Endothelial cell (in vitro differentiated cells): ENCODE results near the gene KHDRBS1. TPM values are rescaled to one million over a fixed set of nuclear protein-coding genes. Genes with fewer than 3 reads are reported as not detected.

ENCODE experiments used
- DNase-seq: peaks from one replicate; pipeline ENCODE4 v3.0.0; 2021; ENCODE audit warnings: low spot score
- H3K27ac Mint-ChIP-seq: one replicate; pipeline ENCODE4 v1.8.0; 2021; ENCODE audit warnings: mixed read lengths, inconsistent platforms; ENCODE audit not compliant: unreplicated experiment
- H3K27me3 Mint-ChIP-seq: one replicate; pipeline ENCODE4 v1.8.0; 2021; ENCODE audit warnings: mild to moderate bottlenecking, moderate library complexity, mixed read lengths, inconsistent platforms; ENCODE audit not compliant: unreplicated experiment
- H3K36me3 Mint-ChIP-seq: one replicate; pipeline ENCODE4 v1.8.0; 2021; ENCODE audit warnings: mild to moderate bottlenecking, low read depth, mixed read lengths, inconsistent platforms; ENCODE audit not compliant: unreplicated experiment
- H3K4me1 Mint-ChIP-seq: one replicate; pipeline ENCODE4 v1.8.0; 2021; ENCODE audit warnings: mild to moderate bottlenecking, mixed read lengths, inconsistent platforms; ENCODE audit not compliant: unreplicated experiment
- H3K4me3 Mint-ChIP-seq: one replicate; pipeline ENCODE4 v1.8.0; 2021; ENCODE audit warnings: mild to moderate bottlenecking, mixed read lengths, inconsistent platforms; ENCODE audit not compliant: unreplicated experiment
- H3K9me3 Mint-ChIP-seq: one replicate; pipeline ENCODE4 v1.8.0; 2021; ENCODE audit warnings: mixed read lengths, inconsistent platforms; ENCODE audit not compliant: unreplicated experiment
- long read RNA-seq: library from polyadenylated mRNA; unstranded; transcript quantifications from one replicate; pipeline ENCODE4 v2.0.0, GENCODE V29; 2020; ENCODE audit not compliant: unreplicated experiment
- total RNA-seq: library from RNA; stranded (reverse); fragmentation: NEBNext Ultra II Directional; extraction: Animal tissue kit (Norgen Biotek cat#: 25700); gene quantifications from one replicate; pipeline ENCODE4 v1.2.1, GENCODE V29; 2021; ENCODE audit not compliant: unreplicated experiment
- TF ChIP-seq, protein P1 (sequence below): fragments of 200-600 bp; sonication (generic); IDR thresholded peaks from one replicate; pipeline ENCODE4 v1.5.0; 2021; ENCODE audit warnings: antibody characterized with exemption; ENCODE audit not compliant: unreplicated experiment

Gene KHDRBS1, protein sequence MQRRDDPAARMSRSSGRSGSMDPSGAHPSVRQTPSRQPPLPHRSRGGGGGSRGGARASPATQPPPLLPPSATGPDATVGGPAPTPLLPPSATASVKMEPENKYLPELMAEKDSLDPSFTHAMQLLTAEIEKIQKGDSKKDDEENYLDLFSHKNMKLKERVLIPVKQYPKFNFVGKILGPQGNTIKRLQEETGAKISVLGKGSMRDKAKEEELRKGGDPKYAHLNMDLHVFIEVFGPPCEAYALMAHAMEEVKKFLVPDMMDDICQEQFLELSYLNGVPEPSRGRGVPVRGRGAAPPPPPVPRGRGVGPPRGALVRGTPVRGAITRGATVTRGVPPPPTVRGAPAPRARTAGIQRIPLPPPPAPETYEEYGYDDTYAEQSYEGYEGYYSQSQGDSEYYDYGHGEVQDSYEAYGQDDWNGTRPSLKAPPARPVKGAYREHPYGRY
- total RNA-seq, result 203 TPM
- long read RNA-seq, transcript KHDRBS1-202 (9 exons, 2,757 nt), result major isoform, 149 of 182 reads
- long read RNA-seq, transcript KHDRBS1-203 (11 exons, 1,989 nt), result minor isoform, 8 of 182 reads
- long read RNA-seq, partial matches to known transcripts, result 7 of 182 reads
- long read RNA-seq, other reads (novel, unspliced or antisense), result 15 of 182 reads

DNA sequence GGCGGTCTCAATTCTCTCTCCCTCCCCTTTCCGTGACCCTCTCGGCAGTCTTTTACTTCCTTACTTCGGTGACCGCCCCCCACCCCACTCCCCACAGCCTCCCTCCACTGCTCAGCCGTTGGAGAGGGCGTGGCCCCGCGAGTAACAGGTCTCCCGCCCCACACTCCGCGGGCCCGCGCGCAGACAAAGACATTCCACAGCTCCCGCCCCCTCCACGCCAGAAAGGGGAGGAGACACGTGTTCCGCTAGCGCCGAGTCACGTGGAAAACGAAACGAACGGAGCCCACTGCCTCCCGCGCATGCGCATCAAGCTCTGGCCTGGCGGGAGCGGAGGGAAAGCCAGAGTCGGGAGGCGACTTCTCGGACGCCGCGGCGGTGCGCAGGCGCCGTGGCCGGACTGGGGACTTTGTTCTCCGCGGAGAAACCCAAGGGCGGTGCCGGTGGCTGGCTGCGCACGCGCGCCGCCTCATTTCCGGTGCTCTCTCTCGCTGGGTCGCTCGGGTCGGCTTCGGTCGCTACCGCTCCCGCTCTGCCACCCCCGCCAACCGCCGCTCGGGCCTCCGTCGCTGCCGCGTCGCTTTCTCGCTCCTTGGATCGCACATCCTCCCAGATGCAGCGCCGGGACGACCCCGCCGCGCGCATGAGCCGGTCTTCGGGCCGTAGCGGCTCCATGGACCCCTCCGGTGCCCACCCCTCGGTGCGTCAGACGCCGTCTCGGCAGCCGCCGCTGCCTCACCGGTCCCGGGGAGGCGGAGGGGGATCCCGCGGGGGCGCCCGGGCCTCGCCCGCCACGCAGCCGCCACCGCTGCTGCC lies at the start of gene KHDRBS1:
Gene KHDRBS1, plus strand, starts transcription at position 483 of the 813 bp plus-strand sequence. Its CDS starts 128 bp downstream, at position 611.
- Mint-ChIP-seq H3K27ac (peak within 1 kb of the TSS; percentile 99), H3K36me3 (peaks cover 16% of the 10 kb centered on the region), H3K27me3 (peaks cover 13% of the 10 kb centered on the region), H3K9me3 (no peaks in the 10 kb centered on the region), H3K4me1 (peaks cover 48% of the 10 kb centered on the region), H3K4me3 (peak within 1 kb of the TSS; percentile 97)
- TF ChIP-seq, protein P1, sequence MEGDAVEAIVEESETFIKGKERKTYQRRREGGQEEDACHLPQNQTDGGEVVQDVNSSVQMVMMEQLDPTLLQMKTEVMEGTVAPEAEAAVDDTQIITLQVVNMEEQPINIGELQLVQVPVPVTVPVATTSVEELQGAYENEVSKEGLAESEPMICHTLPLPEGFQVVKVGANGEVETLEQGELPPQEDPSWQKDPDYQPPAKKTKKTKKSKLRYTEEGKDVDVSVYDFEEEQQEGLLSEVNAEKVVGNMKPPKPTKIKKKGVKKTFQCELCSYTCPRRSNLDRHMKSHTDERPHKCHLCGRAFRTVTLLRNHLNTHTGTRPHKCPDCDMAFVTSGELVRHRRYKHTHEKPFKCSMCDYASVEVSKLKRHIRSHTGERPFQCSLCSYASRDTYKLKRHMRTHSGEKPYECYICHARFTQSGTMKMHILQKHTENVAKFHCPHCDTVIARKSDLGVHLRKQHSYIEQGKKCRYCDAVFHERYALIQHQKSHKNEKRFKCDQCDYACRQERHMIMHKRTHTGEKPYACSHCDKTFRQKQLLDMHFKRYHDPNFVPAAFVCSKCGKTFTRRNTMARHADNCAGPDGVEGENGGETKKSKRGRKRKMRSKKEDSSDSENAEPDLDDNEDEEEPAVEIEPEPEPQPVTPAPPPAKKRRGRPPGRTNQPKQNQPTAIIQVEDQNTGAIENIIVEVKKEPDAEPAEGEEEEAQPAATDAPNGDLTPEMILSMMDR, result no peak
- DNase-seq, result peak; percentile 98

DNA sequence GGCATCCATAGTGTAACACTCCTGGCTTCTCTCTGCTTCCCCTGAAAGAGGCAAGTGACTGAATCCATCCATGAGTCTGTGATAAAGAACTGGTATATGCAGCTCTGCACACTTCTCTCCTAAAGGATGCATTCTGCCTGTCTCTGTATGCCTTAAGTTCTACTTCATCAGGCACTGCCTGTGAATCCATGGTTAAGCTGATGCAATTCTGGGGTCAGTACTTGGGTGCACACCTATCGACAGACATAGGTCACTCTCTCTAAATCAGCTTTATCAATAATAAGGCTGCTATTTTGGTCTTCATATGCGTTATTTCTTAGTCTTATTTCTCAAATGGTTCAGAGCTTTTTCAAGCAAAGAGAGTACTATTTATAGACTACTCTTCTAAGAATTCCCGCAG lies 42.8 kb upstream of the KHDRBS1 start:
- no peak for DNase-seq
- TF ChIP-seq, protein P1, result no peak
- no peaks in the 10 kb centered on the region for H3K27me3 Mint-ChIP-seq
- H3K36me3 Mint-ChIP-seq, result no peaks in the 10 kb centered on the region
- H3K27ac Mint-ChIP-seq, result no peak overlapping the region
- no peaks in the 10 kb centered on the region for H3K9me3 Mint-ChIP-seq
- H3K4me3 Mint-ChIP-seq, result no peak overlapping the region
- no peaks in the 10 kb centered on the region for H3K4me1 Mint-ChIP-seq

DNA sequence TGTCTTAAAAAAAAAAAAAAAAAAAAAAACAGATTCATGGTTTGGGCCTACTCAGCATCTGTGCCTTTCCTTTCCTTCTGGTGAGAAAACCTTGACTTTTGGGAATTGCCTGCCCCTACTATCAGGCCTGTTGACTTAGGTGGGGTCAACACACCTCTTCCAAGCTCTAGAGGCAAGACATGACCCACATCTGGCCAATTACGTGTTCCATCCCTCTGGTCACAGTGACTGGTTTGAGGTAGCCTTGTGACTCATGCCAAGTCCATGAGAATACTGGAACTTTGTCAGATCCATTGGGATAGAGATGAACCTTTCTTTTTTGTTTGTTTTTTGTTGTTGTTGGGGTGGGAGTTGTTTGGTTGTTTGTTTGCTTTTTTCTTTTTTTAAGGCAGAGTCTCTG lies 37.3 kb upstream of the KHDRBS1 start:
- no peak for DNase-seq
- peaks cover 3% of the 10 kb centered on the region for H3K27me3 Mint-ChIP-seq
- no peak overlapping the region for H3K4me3 Mint-ChIP-seq
- peaks cover 8% of the 10 kb centered on the region for H3K4me1 Mint-ChIP-seq
- TF ChIP-seq, protein P1, result no peak
- no peaks in the 10 kb centered on the region for H3K9me3 Mint-ChIP-seq
- no peak overlapping the region for H3K27ac Mint-ChIP-seq
- H3K36me3 Mint-ChIP-seq, result no peaks in the 10 kb centered on the region

DNA sequence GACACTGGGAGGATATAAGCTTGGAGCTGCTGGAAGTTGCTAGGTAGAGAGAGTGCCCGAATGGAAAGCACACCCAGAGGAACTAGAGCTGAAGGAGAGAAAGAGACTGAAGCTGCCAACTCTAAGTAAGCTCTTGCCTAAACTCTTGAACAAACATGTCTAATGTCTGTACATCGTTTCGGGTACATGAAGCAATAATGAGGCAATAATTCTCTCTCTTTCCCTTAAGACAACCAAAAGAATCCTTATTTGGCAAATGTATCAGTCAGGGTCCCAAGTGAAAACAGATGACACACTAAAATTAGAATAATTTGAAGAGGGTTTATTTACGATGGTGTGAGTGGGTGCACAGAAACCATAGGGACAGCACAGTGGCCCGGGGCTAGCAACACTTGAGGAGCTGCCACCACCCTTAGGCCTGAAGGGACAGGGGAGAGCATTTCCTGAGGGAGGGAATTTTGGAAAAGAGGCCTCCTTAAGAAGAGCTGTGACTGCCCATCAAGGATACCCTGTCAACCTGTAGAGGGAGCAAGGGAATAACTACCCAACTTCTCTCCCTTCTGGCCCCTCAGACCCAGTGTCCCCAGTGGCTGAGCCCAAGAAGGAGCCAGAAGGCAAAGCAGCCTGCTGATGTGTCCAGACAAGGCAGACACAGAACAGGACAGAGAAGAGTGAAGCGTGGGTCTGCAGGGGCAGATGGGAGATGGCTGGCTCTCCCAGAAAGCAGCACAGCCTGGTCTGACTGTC lies 36.1 kb upstream of the KHDRBS1 start:
- no peaks in the 10 kb centered on the region for H3K9me3 Mint-ChIP-seq
- H3K4me3 Mint-ChIP-seq, result no peak overlapping the region
- H3K4me1 Mint-ChIP-seq, result peaks cover 14% of the 10 kb centered on the region
- H3K36me3 Mint-ChIP-seq, result peaks cover 2% of the 10 kb centered on the region
- peak; percentile 46 for DNase-seq
- H3K27me3 Mint-ChIP-seq, result peaks cover 3% of the 10 kb centered on the region
- TF ChIP-seq, protein P1, result peak; percentile 37
- H3K27ac Mint-ChIP-seq, result no peak overlapping the region
